Endometrium (tissue), 2 donors: ENCODE data around the gene NAT16.
"Not testable (repeated sequence)": the region's sequence is repeated elsewhere in the genome, so short reads cannot be mapped to it uniquely, and the experiment has no call there.

Experiments
- FAIRE-seq: peaks from 2 replicates; lab custom pipeline; 2012; peaks lifted over from hg19 to GRCh38; lab: Jason Lieb, UNC
- donor health status: control.
- donor health status: control.

Gene NAT16

GRCh38 chr7:101180130-101180755 is at the start of gene NAT16:
NAT16 (minus strand) TSS chr7:101180293; CDS start chr7:101174807, 5,486 bp downstream.
- no peak for FAIRE-seq

- no peak for FAIRE-seq
These were observed 46.6 kb upstream of the NAT16 start for GRCh38 chr7:101226721-101227120.

DNA sequence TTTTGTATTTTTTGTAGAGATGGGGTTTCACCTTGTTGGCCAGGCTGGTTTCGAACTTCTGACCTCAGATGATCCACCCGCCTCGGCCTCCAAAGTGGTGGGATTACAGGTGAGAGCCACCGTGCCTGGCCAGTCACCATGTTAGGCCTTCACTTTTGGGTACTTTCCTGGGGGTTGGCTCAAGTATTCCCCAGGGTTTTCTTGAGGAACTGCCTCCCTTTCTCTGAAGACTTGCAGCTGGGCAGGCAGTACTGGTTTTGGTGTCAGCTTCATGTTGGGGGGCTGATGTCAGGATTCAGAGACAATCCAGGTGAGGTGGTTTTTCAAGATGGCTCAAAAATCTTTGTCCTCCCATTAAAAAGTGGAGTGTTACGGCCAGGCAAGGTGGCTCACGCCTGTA is 45.6 kb upstream of the NAT16 start:
- no peak for FAIRE-seq

GRCh38 chr7:101223528-101223927 is 43.4 kb upstream of the NAT16 start:
- no peak for FAIRE-seq

DNA sequence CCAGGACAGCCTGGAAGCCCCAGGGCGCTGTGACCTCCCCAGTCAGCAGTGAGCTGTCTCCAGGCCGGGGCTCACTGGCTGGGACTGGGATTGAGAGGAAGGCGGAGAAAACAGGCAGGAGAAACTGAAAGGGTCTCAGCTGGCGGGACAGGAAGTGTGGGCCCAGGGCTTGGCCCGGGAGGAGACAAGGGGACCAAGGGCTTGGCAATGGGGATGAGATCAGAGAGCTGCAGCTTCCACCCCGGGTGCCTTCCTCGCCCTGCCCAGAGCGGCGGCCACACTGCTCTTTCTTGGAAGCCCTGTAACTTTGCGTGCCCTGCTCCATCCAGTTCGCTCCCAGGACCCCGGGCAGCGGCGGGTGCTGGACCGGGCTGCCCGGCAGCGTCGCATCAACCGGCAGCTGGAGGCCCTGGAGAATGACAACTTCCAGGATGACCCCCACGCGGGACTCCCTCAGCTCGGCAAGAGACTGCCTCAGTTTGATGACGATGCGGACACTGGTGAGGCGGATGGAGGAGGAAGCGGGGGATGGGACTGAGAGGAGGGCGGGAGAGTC is 42.3 kb upstream of the NAT16 start:
- FAIRE-seq, result no peak

GRCh38 chr7:101220295-101220694 is 40.2 kb upstream of the NAT16 start:
- no peak for FAIRE-seq

- FAIRE-seq, result no peak
These were observed 38.4 kb upstream of the NAT16 start for GRCh38 chr7:101218236-101219125.

DNA sequence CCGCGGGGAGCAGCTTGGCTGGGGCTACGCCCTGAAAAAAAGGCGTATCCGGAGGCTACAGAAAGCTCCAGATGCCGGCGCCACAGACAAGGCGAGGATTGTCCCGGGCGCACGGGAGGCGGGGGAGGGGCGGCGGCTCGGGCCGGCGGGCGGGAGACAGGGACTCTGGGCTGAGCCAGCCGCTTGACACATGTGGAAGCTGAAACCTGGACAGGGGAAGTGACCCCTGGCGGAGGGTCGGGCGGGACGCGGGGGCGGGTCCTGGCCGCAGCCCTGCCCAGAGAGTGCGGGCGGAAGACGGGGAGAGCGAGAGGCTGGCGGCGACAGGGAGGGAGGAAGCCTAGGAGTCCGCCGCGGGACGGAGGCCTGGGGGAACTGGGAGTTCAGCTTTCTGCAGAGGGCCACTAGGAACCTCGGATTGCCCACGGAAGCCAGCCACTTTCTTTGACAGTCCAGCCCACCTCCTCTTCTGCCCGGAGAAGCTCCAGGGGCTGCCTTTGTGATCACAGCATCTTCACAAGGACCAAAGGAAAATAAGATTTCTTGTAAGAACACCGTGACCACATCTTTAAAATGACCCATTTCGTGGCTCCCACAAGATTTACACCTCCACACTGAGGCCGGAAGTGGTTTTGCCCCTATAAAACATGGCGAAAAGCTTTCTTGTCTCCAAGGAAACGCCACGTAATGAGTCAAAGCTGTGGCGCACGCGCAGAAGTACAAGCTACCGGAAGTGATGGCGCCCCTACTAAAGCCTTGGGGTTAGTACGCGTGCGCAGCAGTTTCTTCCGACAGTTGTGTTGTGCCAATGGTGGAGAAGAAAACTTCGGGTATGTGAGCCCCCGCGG is 37.5 kb upstream of the NAT16 start, which contains the start of the genes PLOD3 and ZNHIT1:
PLOD3 (minus strand) TSS at position 194 of the 848 bp plus-strand sequence. CDS start 307 bp downstream, outside the sequence.
ZNHIT1 (plus strand) TSS at position 778 of the 848 bp plus-strand sequence; CDS start at position 809, 31 bp downstream.
- FAIRE-seq, result peak; percentile 94

- FAIRE-seq, result no peak
These were observed 36.8 kb upstream of the NAT16 start for GRCh38 chr7:101216860-101217387.

GRCh38 chr7:101216001-101216859 is 36.1 kb upstream of the NAT16 start:
- no peak for FAIRE-seq

- no peak for FAIRE-seq
These were observed 31.9 kb upstream of the NAT16 start for GRCh38 chr7:101212014-101212413.

DNA sequence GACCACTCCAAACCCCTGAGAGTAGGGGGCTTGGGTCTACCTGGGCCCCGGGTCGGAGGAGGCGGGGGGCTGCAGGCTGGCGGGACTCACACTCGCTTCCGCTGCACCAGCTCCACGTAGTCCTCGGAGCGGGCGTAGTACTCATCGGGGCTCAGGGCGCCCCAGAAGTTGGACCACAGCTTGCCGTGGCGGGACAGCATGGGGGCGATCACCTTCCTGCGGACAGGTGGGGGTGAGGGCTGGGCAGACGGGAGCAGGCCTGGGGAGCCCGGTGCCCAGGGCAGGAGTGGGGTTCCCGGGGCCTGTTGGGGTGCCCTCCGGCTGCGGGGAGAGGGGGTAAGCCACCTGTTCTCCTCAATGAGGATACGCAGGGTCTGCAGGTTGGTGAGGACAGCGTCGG is 31.4 kb upstream of the NAT16 start:
- no peak for FAIRE-seq

DNA sequence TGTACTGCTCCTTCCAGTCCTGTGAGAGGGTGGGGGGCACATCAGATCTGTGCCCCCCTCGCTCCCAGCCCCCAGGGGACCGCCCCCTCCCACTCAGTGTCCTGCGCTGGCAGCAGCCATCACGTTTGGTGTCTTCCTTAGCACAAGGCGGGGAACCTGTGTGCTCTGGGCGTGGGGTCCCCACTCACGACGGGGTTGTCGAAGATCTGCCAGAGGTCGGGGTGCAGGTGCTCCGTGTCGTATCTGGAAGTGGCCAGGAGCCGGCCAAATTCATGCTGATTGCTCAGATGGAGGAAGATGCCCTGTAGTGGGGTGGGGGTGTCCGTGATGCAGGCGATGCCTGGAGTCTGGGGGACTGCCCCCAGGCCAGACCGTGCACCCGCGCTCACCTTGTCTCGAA is 30.1 kb upstream of the NAT16 start:
- FAIRE-seq, result no peak

DNA sequence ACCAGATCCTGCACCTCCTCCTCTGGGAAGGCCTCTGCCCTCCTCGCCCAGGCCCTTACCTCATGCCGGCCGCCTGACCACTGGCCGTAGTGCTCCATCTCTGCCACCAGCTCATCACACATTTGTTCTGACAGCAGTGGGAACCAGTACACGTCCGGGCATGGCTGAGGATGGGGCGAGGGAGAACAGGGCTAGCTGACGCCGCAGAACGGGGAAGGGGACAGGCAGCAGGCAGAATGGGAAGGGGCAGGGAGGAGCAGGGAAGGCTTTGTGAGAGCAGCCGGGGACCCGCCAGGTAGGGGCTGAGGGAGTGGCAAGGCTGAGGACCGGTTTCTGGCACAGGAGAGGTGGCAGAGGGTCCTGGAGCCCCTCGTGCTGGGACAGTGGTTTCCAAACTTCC is 28.7 kb upstream of the NAT16 start:
- no peak for FAIRE-seq

DNA sequence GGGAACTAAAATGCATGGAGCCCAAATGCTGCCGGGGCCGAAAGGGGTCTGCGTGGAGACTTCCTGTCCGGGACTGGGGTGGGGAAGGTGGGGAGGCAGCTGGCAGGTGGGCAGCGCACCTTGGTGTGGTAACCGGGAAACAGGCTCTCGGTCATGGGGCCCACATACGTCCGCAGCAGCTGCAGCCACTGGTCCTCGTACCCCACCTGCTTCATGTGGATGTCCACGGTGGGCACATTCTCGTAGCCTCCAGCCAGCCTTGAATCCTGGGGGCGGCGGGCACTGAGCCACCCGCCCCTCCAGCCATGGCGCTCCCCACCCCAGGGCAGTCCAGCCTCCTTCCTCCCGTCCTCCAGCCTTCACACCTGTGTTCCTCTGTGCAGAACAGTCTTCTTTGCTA is 27.4 kb upstream of the NAT16 start:
- FAIRE-seq, result no peak

- no peak for FAIRE-seq
These were observed 26.6 kb upstream of the NAT16 start for GRCh38 chr7:101206665-101207042.

DNA sequence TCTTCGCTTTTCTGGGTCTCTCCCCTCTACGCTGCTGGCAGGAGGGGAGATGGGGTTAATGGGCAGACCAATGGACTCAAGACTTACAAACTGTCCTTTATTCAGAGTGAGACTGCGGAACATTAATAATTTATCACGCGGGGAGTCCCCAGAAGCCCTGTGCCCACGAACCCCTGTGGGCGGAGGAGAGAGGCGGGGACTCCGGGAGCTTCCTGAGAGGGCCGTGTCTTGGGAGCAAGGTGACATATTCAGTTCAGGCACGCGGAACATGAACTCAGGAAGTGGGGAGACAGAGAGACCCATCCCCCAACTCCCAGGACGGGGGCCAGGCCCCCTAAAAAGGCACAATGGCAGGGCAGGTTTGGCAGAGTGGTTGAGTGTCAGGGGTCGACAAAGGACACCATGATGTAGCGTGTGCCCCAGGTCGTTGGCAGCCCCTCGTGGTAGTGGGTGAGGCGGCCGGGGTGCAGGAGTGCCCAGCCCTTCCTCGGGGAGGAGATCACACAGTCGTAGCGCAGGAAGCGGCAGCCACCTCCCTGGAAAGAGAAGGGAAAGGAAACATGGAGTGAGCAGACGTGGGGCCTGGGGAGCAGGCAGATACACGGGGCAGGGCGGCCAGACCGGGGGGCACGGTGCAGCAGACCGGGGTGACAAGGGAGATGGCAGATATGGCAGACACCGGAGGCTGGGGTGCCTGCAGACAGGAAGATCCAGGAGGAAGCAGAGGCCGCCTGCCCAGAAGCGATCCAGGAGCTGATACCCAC is 26.0 kb upstream of the NAT16 start:
- no peak for FAIRE-seq

DNA sequence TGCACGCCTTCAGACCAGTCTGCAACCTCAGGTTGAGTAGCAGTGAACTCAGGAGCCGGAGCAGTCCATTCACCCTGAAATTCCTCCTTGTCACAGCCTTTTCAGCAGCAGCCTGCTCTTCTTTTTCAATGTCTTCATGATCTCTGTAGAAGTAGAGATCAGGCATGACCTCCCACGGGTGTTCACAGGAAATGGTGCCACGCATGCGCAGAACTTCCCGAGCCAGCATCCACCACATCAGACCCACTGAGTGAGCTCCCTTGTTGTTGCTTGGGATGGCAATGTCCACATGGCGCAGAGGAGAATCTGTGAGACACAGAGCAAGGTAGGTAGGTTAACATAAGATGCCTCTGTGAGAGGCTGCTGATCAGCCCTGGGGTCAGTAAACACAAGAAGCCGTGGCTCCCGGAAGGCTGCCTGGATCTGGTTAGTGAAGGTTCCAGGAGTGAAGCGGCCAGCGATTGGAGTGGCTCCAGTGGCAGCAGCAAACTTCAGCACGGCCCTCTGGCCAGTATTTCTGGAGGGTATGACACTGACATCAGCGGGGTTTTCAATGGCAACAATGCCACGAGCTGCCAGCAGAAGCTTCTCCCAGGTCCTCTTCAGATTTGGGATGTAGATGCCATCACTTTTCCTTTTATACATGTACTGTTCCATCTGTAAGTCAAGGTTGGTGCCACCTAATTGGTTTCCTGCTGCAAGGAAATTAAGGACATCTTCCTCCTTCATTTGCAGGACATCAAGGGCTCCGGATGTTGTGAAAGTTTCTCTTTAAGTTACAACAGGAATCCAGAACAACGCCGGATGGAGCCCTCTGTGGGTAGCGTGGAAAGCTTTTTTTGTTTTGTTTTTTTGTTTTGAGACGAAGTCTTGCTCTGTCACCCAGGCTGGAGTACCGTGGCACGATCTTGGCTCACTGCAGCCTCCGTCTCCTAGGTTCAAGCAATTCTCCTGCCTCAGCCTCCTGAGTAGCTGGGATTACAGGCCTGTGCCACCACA is 23.9 kb upstream of the NAT16 start:
- FAIRE-seq, result not testable (repeated sequence)

DNA sequence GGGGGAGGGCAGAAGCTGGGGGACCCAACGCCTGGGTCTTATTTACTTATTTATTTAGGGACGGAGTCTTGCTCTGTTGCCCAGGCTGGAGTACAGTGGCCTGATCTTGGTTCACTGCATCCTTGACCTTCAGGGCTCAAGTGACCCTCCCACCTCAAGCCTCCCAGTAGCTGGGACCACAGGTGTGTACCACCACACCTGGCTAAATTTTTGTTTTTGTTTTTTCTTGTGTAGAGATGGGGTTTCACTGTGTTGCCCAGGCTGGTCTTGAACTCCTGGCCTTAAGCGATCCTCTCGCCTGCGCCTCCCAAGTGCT is 22.5 kb upstream of the NAT16 start:
- FAIRE-seq, result no peak
